Measurements from ENCODE around the gene ARSG.

GRCh38 chr17:68455901-68456338, 164.6 kb downstream of the ARSG start:
- TF ChIP-seq SIN3B (IDR thresholded peaks at IDR 0.05; ENCODE audit: low read length) (no peak), ZNF430 (CRISPR knock-in tag; IDR thresholded peaks at IDR 0.05) (no peak), CTCF (CRISPR knock-in tag; IDR thresholded peaks at IDR 0.05) (no peak), TBX2 (CRISPR knock-in tag; IDR thresholded peaks at IDR 0.05; ENCODE audit: borderline replicate concordance) (no peak), POLR2A (IDR thresholded peaks at IDR 0.05; ENCODE audit: insufficient read depth in 1 of 2, low read depth in 2 of 2, low read length in 2 of 2) (no peak), BRF2 (CRISPR knock-in tag; IDR thresholded peaks at IDR 0.05) (no peak), ZBTB44 (CRISPR knock-in tag; IDR thresholded peaks at IDR 0.05) (no peak), POGZ (CRISPR knock-in tag; IDR thresholded peaks at IDR 0.05) (no peak), FOXC1 (CRISPR knock-in tag; IDR thresholded peaks at IDR 0.05; ENCODE audit: borderline replicate concordance) (no peak), ZNF597 (CRISPR knock-in tag; IDR thresholded peaks at IDR 0.05) (no peak), PAWR (CRISPR knock-in tag; IDR thresholded peaks at IDR 0.05; ENCODE audit: borderline replicate concordance) (no peak), ZNF138 (CRISPR knock-in tag; IDR thresholded peaks at IDR 0.05; ENCODE audit: low read depth) (no peak), KLF16 (CRISPR knock-in tag; IDR thresholded peaks at IDR 0.05) (no peak), ZKSCAN1 (IDR thresholded peaks at IDR 0.05; ENCODE audit: low read length) (no peak)
